Left lung (tissue), 14 donors: ENCODE results near the gene CPT1C. TPM values are rescaled to one million over a fixed set of nuclear protein-coding genes. Genes with fewer than 3 reads are reported as not detected.

Experiments
- ATAC-seq: fragments of 200-7000 bp; cut with Tn5 transposase; one replicate; pipeline ENCODE4 v1.9.1; 2020; ENCODE audit warnings: moderate library complexity
- DNase-seq, 4 donors: peaks; one replicate each; pipeline ENCODE4 v3.0.0-alpha.2; 2013 to 2020
- H3K27ac ChIP-seq, 2 donors: fragments of 200-600 bp; sonication (generic) in 1 of 2; one replicate each; pipeline versions ENCODE4 v1.5.0 to v1.8.0; 2020 to 2021
- H3K27me3 ChIP-seq, 2 donors: fragments of 200-600 bp; sonication (generic) in 1 of 2; one replicate each; pipeline versions ENCODE4 v1.5.0 to v1.8.0; 2020 to 2021
- H3K36me3 ChIP-seq, 2 donors: fragments of 200-600 bp; sonication (generic) in 1 of 2; one replicate each; pipeline versions ENCODE4 v1.5.0 to v1.8.0; 2020 to 2021
- H3K4me1 ChIP-seq, 2 donors: fragments of 200-600 bp; one replicate each; pipeline ENCODE4 v1.8.0; 2021
- H3K4me3 ChIP-seq, 2 donors: fragments of 200-600 bp; sonication (generic) in 1 of 2; one replicate each; pipeline versions ENCODE4 v1.5.0 to v1.8.0; 2020 to 2021; ENCODE audit warnings: mild to moderate bottlenecking in 1 of 2
- H3K9me3 ChIP-seq, 2 donors: fragments of 200-600 bp; sonication (generic) in 1 of 2; one replicate each; pipeline versions ENCODE4 v1.5.0 to v1.8.0; 2020 to 2021
- intact Hi-C, 2 donors: fragments of 100-400 bp; cut with DNase I; formaldehyde crosslinking; loops; one replicate each; pipeline versions ENCODE4 v1.11.2 to v1.14.2; 2022
- long read RNA-seq, 12 donors: library from polyadenylated mRNA in 2 of 12; unstranded in 2 of 12; transcript quantifications; one replicate each; pipeline ENCODE4 v2.0.0 and lab custom pipeline, GENCODE V29; 2019 to 2026
- polyA plus RNA-seq, 6 donors: library from polyadenylated mRNA; unstranded; fragments of 120-200 nt; gene quantifications; one replicate each; pipeline ENCODE4 v1.2.1, GENCODE V29; 2013; ENCODE audit not compliant: insufficient read length in 6 of 6
- total RNA-seq, 2 donors: library from RNA; stranded (reverse); fragmentation: NEBNext Ultra II Directional; extraction: Animal tissue kit (Norgen Biotek cat#: 25700); gene quantifications; one replicate each; pipeline ENCODE4 v1.2.1, GENCODE V29; 2021
- TF ChIP-seq, protein P1 (sequence below), 2 donors: fragments of 200-600 bp; sonication (generic) in 1 of 2; IDR thresholded peaks; one replicate each; pipeline versions ENCODE4 v1.5.0 to v1.8.0; 2021; ENCODE audit warnings: antibody characterized with exemption in 2 of 2
- donor health status: DM: no; HTN: yes; CAD: no.
- donor health status: DM: no; HTN: no; CAD: no.

The CPT1C gene
- 10 to 100 TPM in 1 of 2 donors, 1 to 10 TPM in 1; 6.2 to 11.3 TPM for total RNA-seq
- 10 to 100 TPM; 23.2 to 37.3 (median 29.3) TPM for polyA plus RNA-seq
- long read RNA-seq, donor 1, partial matches to known transcripts = 0 of 3 reads
- long read RNA-seq, donor 1, other reads (novel, unspliced or antisense) = 0 of 3 reads
- long read RNA-seq, donor 2, partial matches to known transcripts = 0 of 5 reads
- long read RNA-seq, donor 2, other reads (novel, unspliced or antisense) = 0 of 5 reads
- long read RNA-seq, donor 3, partial matches to known transcripts = 0 of 2 reads
- long read RNA-seq, donor 3, other reads (novel, unspliced or antisense) = 0 of 2 reads
- long read RNA-seq, donor 4, partial matches to known transcripts = 1 of 4 reads
- long read RNA-seq, donor 4, other reads (novel, unspliced or antisense) = 2 of 4 reads
- long read RNA-seq, donor 5, partial matches to known transcripts = 0 of 2 reads
- long read RNA-seq, donor 5, other reads (novel, unspliced or antisense) = 0 of 2 reads
- long read RNA-seq, donor 6, partial matches to known transcripts = 0 of 1 reads
- long read RNA-seq, donor 6, other reads (novel, unspliced or antisense) = 0 of 1 reads
- long read RNA-seq, donor 7, partial matches to known transcripts = 0 of 3 reads
- long read RNA-seq, donor 7, other reads (novel, unspliced or antisense) = 0 of 3 reads
- long read RNA-seq, donor 8, partial matches to known transcripts = 0 of 1 reads
- long read RNA-seq, donor 8, other reads (novel, unspliced or antisense) = 0 of 1 reads
- long read RNA-seq, donor 9, partial matches to known transcripts = 0 of 1 reads
- long read RNA-seq, donor 9, other reads (novel, unspliced or antisense) = 0 of 1 reads
- long read RNA-seq, donor 10, partial matches to known transcripts = 0 of 2 reads
- long read RNA-seq, donor 10, other reads (novel, unspliced or antisense) = 2 of 2 reads
- long read RNA-seq, donor 11 = 0 reads
- long read RNA-seq, donor 12, partial matches to known transcripts = 0 of 4 reads
- long read RNA-seq, donor 12, other reads (novel, unspliced or antisense) = 0 of 4 reads

DNA sequence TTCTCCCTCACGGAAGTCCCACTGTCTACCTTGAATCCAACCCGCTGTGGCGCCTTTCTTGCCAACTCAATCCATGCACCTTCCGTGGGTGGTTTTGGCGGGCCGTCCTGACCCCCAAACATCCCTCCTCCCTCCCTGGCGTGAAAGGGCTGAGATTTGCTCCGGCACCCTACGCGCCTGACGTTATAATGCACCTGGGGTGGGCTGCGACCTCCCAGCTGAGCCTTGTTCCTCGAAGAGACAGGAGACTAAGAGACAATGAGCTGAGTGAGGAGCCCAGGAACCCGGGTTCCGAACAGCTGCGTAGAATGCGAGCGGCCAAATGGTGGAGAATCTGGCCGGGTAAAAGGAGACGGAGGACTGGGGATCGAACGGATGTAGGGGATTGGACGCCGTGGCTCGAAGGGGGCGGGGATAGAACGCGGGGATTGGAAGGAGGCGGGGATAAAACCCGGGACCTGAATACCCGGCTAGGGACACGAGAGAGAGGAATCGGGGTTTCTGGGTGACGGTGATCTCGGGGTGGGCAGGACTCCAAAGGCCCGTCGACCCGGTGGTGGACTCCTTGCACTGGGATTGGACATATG, at the start of gene CPT1C:
TSS of gene CPT1C (plus strand) at position 461 of the 587 bp plus-strand sequence. CDS start 1,137 bp downstream, outside the sequence.
- Histone ChIP-seq H3K9me3 (no peaks in the 10 kb centered on the region), H3K27me3 (peaks cover 4 to 44% of the 10 kb centered on the region in 2 donors), H3K4me1 (peaks cover 13 to 35% of the 10 kb centered on the region in 2 donors), H3K36me3 (peaks cover 0 to 27% of the 10 kb centered on the region in 2 donors), H3K4me3 (peak within 1 kb of the TSS; percentile 39), H3K27ac (peak within 1 kb of the TSS; percentile 61 to 62)
- DNase-seq (peak in 3 of 4 donors; percentile 73 to 90 (median 80)), ATAC-seq (peak; percentile 83)
- TF ChIP-seq, protein P1, sequence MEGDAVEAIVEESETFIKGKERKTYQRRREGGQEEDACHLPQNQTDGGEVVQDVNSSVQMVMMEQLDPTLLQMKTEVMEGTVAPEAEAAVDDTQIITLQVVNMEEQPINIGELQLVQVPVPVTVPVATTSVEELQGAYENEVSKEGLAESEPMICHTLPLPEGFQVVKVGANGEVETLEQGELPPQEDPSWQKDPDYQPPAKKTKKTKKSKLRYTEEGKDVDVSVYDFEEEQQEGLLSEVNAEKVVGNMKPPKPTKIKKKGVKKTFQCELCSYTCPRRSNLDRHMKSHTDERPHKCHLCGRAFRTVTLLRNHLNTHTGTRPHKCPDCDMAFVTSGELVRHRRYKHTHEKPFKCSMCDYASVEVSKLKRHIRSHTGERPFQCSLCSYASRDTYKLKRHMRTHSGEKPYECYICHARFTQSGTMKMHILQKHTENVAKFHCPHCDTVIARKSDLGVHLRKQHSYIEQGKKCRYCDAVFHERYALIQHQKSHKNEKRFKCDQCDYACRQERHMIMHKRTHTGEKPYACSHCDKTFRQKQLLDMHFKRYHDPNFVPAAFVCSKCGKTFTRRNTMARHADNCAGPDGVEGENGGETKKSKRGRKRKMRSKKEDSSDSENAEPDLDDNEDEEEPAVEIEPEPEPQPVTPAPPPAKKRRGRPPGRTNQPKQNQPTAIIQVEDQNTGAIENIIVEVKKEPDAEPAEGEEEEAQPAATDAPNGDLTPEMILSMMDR (IDR thresholded peaks at IDR 0.05) = no peak
- intact Hi-C loops = no loop called here

DNA sequence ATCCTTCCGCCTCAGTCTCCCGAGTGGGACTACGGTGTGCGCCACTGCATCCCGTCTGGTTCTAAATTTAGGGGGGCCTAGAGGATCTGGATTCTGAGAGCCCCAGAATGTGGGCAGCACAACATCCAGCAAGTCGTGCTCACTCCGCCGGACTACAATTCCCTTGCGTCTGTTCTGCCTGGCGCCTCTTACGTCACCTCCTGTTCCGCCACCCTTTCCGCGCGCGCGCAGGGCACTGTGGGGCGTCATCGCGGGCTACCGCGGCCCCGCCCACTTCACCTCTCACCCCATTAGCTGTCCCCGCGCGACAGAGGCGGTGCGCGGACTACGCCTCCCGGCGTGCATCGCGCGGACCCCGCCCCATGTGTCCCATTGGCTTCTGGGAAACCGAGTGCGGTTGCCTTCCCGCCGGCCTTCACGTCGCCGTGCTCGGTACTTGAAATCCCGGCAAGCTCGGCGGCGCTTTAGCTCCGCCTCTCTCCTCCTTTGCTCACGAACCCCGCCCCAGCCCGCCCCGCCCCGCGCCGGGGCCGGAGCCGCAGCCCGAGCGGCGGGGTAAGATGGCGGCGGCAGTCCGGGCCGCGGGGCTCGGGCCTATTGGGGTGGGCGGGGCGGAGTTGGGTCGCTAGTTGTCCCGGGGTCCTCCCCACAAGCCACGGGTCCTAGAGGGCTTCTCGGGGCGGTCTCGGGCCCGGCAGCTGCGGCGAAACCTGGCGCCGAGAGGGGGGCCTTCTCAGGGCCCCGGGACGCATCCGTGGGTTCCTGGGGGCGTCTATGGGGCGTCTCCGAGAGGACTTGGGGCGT, 49.0 kb upstream of the CPT1C start, which contains the start of gene SCAF1:
TSS of gene SCAF1 (plus strand) at position 522 of the 804 bp plus-strand sequence. CDS start 2,818 bp downstream, outside the sequence.
- DNase-seq (peak; percentile 99 to 100 (median 99)), ATAC-seq (peak; percentile 74)
- no peaks in the 10 kb centered on the region for H3K27me3 ChIP-seq
- peaks cover 25 to 58% of the 10 kb centered on the region in 2 donors for H3K4me1 ChIP-seq
- TF ChIP-seq, protein P1 (IDR thresholded peaks at IDR 0.05) = no peak
- H3K9me3 ChIP-seq = no peaks in the 10 kb centered on the region
- H3K36me3 ChIP-seq = peaks cover 0 to 22% of the 10 kb centered on the region in 2 donors
- H3K27ac ChIP-seq = peak within 1 kb of the TSS; percentile 98 to 100
- peak within 1 kb of the TSS; percentile 95 to 97 for H3K4me3 ChIP-seq
- intact Hi-C loops = no loop called here

DNA sequence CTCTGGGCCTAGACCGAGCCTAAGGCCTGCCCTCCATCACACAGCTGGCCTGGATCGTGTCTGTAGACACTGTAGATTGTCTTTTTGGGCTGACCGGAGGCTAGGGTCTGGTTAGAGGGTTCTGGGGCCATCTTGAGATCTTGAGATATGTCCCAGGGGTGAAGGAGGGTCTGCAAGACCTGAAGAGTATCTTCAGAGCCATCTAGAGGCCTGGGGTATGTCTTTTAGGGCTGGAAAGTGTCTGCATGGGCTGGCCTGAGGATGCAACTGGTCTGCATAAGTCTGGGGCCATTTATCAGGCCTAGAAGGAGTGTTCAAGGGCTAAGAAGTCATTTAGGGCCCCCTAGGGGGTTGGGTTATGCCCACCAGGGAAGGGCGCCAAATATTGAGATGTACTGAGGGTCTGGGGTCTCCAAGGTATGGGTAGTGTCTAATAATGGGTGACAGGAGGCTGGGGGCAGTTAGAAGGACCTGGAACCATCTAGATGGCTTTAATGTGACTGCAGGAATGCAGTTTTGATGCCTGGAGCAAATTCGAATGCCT, 48.4 kb upstream of the CPT1C start:
- Histone ChIP-seq H3K27ac (peak overlapping the region; percentile 83 to 98), H3K4me3 (peak overlapping the region; percentile 95 to 97), H3K27me3 (no peaks in the 10 kb centered on the region), H3K36me3 (peaks cover 0 to 28% of the 10 kb centered on the region in 2 donors), H3K4me1 (peaks cover 25 to 52% of the 10 kb centered on the region in 2 donors), H3K9me3 (no peaks in the 10 kb centered on the region)
- ATAC-seq (no peak), DNase-seq (no peak)
- TF ChIP-seq, protein P1 (IDR thresholded peaks at IDR 0.05) = no peak
- intact Hi-C loops = no loop called here

DNA sequence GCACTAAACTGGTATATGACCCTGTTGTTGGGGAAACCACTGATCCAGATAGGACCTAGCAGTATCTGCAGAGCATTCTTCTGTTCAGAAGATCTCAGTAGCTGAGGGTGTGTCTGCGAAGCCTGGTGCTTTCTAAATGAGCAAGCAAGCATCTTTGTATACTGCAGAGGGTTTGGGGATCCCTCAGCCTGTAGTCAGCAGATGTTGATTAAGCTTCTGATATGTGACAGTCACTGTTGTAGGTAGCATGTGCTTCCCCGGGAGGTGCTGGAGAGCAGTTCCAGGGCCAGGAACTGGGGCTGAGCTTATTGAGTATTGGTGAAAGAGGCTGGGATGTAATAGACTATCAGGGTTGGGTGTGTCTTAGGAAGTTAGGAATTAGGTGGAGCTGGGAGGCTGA, 47.5 kb upstream of the CPT1C start:
- no peak overlapping the region for H3K4me3 ChIP-seq
- H3K27ac ChIP-seq = no peak overlapping the region
- ATAC-seq = no peak
- H3K4me1 ChIP-seq = peaks cover 22 to 43% of the 10 kb centered on the region in 2 donors
- H3K27me3 ChIP-seq = no peaks in the 10 kb centered on the region
- DNase-seq = no peak
- H3K36me3 ChIP-seq = peaks cover 0 to 37% of the 10 kb centered on the region in 2 donors
- TF ChIP-seq, protein P1 (IDR thresholded peaks at IDR 0.05) = no peak
- intact Hi-C loops = no loop called here
- no peaks in the 10 kb centered on the region for H3K9me3 ChIP-seq
